Activated CD8-positive, alpha-beta memory T cell treated with anti-CD3 and anti-CD28 coated beads, Interleukin-2, amount 10 ng/mL, durations not matched to agents 7 days and 5 days (primary cell): ENCODE data around the gene ENTREP1. TPM values are rescaled to one million over a fixed set of nuclear protein-coding genes. Genes with fewer than 3 reads are reported as not detected.

Experiments used
- ATAC-seq: fragments of 150-1000 bp; cut with Tn5 transposase; one replicate; pipeline ENCODE4 v1.10.0; 2021; ENCODE audit warnings: moderate library complexity
- CTCF ChIA-PET: fragments of 350-600 bp; sonication (Branson Sonifier 250); formaldehyde crosslinking; loops from one replicate; lab custom pipeline; 2021; ENCODE audit warnings: antibody characterized with exemption; lab: Charles Lee
- DNase-seq: peaks from one replicate; pipeline ENCODE4 v3.0.0-alpha.2; 2020
- H3K27ac Mint-ChIP-seq: one replicate; pipeline ENCODE4 v1.8.0; 2021; ENCODE audit warnings: mild to moderate bottlenecking, mixed read lengths
- H3K27me3 Mint-ChIP-seq: one replicate; pipeline ENCODE4 v1.8.0; 2021; ENCODE audit warnings: mixed read lengths
- H3K36me3 Mint-ChIP-seq: one replicate; pipeline ENCODE4 v1.8.0; 2021; ENCODE audit warnings: mild to moderate bottlenecking, mixed read lengths
- H3K4me1 Mint-ChIP-seq: one replicate; pipeline ENCODE4 v1.8.0; 2021; ENCODE audit warnings: mixed read lengths
- H3K4me3 Mint-ChIP-seq: one replicate; pipeline ENCODE4 v1.8.0; 2021; ENCODE audit warnings: mild to moderate bottlenecking, moderate library complexity, mixed read lengths
- H3K9me3 Mint-ChIP-seq: one replicate; pipeline ENCODE4 v1.8.0; 2022; ENCODE audit warnings: low read depth, mixed read lengths
- total RNA-seq, 2 experiments: library from RNA; stranded (reverse); gene quantifications; one replicate each; pipeline ENCODE4 v1.2.3, GENCODE V29; 2021

ENTREP1 gene, protein sequence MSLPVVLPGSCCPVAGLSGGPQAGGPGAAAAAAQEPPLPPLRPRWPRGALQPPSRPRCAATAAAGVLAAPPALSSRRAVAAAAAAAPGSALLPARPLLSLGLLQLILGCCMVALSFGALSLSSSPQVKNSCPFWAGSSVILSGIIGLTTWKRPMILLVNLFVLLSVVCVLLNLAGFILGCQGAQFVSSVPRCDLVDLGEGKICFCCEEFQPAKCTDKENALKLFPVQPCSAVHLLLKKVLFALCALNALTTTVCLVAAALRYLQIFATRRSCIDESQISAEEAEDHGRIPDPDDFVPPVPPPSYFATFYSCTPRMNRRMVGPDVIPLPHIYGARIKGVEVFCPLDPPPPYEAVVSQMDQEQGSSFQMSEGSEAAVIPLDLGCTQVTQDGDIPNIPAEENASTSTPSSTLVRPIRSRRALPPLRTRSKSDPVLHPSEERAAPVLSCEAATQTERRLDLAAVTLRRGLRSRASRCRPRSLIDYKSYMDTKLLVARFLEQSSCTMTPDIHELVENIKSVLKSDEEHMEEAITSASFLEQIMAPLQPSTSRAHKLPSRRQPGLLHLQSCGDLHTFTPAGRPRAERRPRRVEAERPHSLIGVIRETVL
- total RNA-seq, result not detected

- no peaks in the 10 kb centered on the region for H3K36me3 Mint-ChIP-seq
- CTCF ChIA-PET, result no interaction called here
- peaks cover 55% of the 10 kb centered on the region for H3K27me3 Mint-ChIP-seq
- H3K27ac Mint-ChIP-seq, result no peak within 1 kb of the TSS
- H3K4me3 Mint-ChIP-seq, result peak within 1 kb of the TSS; percentile 32
- ATAC-seq, result peak; percentile 23
- no peaks in the 10 kb centered on the region for H3K9me3 Mint-ChIP-seq
- no peak for DNase-seq
- peaks cover 4% of the 10 kb centered on the region for H3K4me1 Mint-ChIP-seq
Measured at GRCh38 chr9:69324549-69325401, at the start of gene ENTREP1. Gene ENTREP1, plus strand, starts transcription at chr9:69325215. Its CDS starts 95 bp downstream, at chr9:69325310.

DNA sequence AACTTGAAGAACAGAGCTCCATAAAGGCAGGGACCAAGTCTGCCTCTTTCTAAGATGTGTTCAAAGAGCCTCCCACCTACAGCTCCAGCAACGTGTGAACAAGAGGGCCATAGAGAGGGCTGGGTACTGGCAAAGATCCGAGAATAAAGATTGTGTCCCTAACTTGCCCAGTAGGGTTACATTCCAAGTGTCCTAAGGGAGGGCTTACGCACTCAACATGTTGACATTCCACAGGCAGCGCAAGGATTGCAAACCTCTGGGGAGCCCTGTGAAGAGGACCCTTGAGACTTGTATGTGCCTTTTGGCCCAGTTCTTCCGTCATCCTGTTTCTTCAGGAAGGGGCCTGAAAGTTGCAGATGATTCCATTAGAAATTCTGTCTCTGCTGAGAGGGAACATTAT, 48.2 kb upstream of the ENTREP1 start:
- H3K4me1 Mint-ChIP-seq, result peaks cover 2% of the 10 kb centered on the region
- CTCF ChIA-PET, result no interaction called here
- H3K27me3 Mint-ChIP-seq, result peaks cover 6% of the 10 kb centered on the region
- no peak for ATAC-seq
- H3K9me3 Mint-ChIP-seq, result peaks cover 14% of the 10 kb centered on the region
- H3K4me3 Mint-ChIP-seq, result no peak overlapping the region
- no peak overlapping the region for H3K27ac Mint-ChIP-seq
- no peaks in the 10 kb centered on the region for H3K36me3 Mint-ChIP-seq
- DNase-seq, result no peak

GRCh38 chr9:69279084-69279731, 45.8 kb upstream of the ENTREP1 start:
- H3K4me1 Mint-ChIP-seq, result peaks cover 2% of the 10 kb centered on the region
- H3K36me3 Mint-ChIP-seq, result no peaks in the 10 kb centered on the region
- H3K27me3 Mint-ChIP-seq, result peaks cover 9% of the 10 kb centered on the region
- no peak overlapping the region for H3K27ac Mint-ChIP-seq
- ATAC-seq, result no peak
- DNase-seq, result no peak
- CTCF ChIA-PET, result no interaction called here
- H3K4me3 Mint-ChIP-seq, result no peak overlapping the region
- H3K9me3 Mint-ChIP-seq, result peaks cover 17% of the 10 kb centered on the region

- Mint-ChIP-seq H3K36me3 (no peaks in the 10 kb centered on the region), H3K27ac (no peak overlapping the region), H3K27me3 (peaks cover 10% of the 10 kb centered on the region), H3K4me1 (peaks cover 2% of the 10 kb centered on the region), H3K4me3 (no peak overlapping the region), H3K9me3 (peaks cover 17% of the 10 kb centered on the region)
- CTCF ChIA-PET, result no interaction called here
- no peak for ATAC-seq
- no peak for DNase-seq
Measured at GRCh38 chr9:69279733-69280132, 45.3 kb upstream of the ENTREP1 start.

DNA sequence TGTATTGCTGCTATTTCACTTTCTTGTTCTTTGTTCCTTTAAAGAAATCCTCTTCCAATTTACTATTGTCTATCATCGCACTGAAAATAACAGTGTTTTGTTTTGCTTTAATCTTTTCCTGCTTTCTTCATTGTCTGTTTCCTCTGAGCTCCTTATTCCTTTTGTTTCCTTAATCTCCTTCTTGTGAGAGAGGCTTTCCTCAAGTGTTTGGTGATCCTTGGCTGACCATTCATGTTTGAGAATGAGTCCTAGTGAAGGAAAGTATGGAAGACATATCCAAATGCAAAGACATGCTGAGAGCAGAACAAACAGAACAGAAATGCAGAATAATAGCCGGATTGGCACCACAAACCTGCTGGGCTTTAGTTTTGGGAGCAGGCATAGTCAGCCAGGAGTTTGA, 42.0 kb upstream of the ENTREP1 start:
- no peaks in the 10 kb centered on the region for H3K36me3 Mint-ChIP-seq
- H3K27me3 Mint-ChIP-seq, result peaks cover 18% of the 10 kb centered on the region
- peaks cover 9% of the 10 kb centered on the region for H3K9me3 Mint-ChIP-seq
- no peak overlapping the region for H3K4me3 Mint-ChIP-seq
- ATAC-seq (no peak), DNase-seq (no peak)
- H3K27ac Mint-ChIP-seq, result no peak overlapping the region
- CTCF ChIA-PET, result no interaction called here
- H3K4me1 Mint-ChIP-seq, result peaks cover 2% of the 10 kb centered on the region

GRCh38 chr9:69292078-69292477, 32.9 kb upstream of the ENTREP1 start:
- ATAC-seq (no peak), DNase-seq (no peak)
- CTCF ChIA-PET, result no interaction called here
- H3K27ac Mint-ChIP-seq, result no peak overlapping the region
- peaks cover 7% of the 10 kb centered on the region for H3K27me3 Mint-ChIP-seq
- H3K4me1 Mint-ChIP-seq, result no peaks in the 10 kb centered on the region
- no peaks in the 10 kb centered on the region for H3K36me3 Mint-ChIP-seq
- H3K4me3 Mint-ChIP-seq, result no peak overlapping the region
- H3K9me3 Mint-ChIP-seq, result no peaks in the 10 kb centered on the region

DNA sequence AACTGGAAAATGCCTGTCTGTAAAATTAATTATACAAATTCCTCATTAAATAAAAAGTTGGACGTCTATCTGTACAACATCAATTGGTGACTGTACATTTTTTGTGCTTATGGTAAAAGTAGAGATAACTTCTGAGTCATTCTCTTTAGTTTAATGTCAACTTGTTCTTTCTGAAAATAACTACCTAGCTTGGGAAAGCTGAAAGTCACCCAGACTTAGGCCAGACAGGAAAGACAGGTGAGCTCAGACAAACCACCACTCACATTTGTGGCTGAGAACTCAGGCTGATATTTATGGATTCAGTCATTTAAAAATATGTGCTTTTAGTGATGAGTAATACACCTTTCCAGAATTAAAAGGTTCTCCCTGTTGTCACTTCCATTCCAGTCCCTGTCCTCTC, 31.9 kb upstream of the ENTREP1 start:
- Mint-ChIP-seq H3K27me3 (peaks cover 9% of the 10 kb centered on the region), H3K36me3 (no peaks in the 10 kb centered on the region), H3K27ac (no peak overlapping the region), H3K4me1 (no peaks in the 10 kb centered on the region), H3K9me3 (no peaks in the 10 kb centered on the region), H3K4me3 (no peak overlapping the region)
- DNase-seq (no peak), ATAC-seq (no peak)
- CTCF ChIA-PET, result no interaction called here

- Mint-ChIP-seq H3K27me3 (peaks cover 15% of the 10 kb centered on the region), H3K9me3 (no peaks in the 10 kb centered on the region), H3K4me3 (no peak overlapping the region), H3K27ac (no peak overlapping the region), H3K36me3 (no peaks in the 10 kb centered on the region), H3K4me1 (no peaks in the 10 kb centered on the region)
- DNase-seq (no peak), ATAC-seq (no peak)
- CTCF ChIA-PET, result no interaction called here
Measured at GRCh38 chr9:69295872-69296552, 29.0 kb upstream of the ENTREP1 start.

GRCh38 chr9:69297300-69297980, 27.6 kb upstream of the ENTREP1 start:
- CTCF ChIA-PET, result no interaction called here
- H3K36me3 Mint-ChIP-seq, result no peaks in the 10 kb centered on the region
- H3K27ac Mint-ChIP-seq, result no peak overlapping the region
- H3K4me1 Mint-ChIP-seq, result no peaks in the 10 kb centered on the region
- ATAC-seq (no peak), DNase-seq (no peak)
- H3K4me3 Mint-ChIP-seq, result no peak overlapping the region
- H3K27me3 Mint-ChIP-seq, result peaks cover 15% of the 10 kb centered on the region
- no peaks in the 10 kb centered on the region for H3K9me3 Mint-ChIP-seq

GRCh38 chr9:69299315-69299714, 25.7 kb upstream of the ENTREP1 start:
- ATAC-seq, result no peak
- H3K27ac Mint-ChIP-seq, result no peak overlapping the region
- CTCF ChIA-PET, result no interaction called here
- no peaks in the 10 kb centered on the region for H3K4me1 Mint-ChIP-seq
- no peak for DNase-seq
- H3K27me3 Mint-ChIP-seq, result peaks cover 22% of the 10 kb centered on the region
- H3K4me3 Mint-ChIP-seq, result no peak overlapping the region
- no peaks in the 10 kb centered on the region for H3K9me3 Mint-ChIP-seq
- no peaks in the 10 kb centered on the region for H3K36me3 Mint-ChIP-seq

DNA sequence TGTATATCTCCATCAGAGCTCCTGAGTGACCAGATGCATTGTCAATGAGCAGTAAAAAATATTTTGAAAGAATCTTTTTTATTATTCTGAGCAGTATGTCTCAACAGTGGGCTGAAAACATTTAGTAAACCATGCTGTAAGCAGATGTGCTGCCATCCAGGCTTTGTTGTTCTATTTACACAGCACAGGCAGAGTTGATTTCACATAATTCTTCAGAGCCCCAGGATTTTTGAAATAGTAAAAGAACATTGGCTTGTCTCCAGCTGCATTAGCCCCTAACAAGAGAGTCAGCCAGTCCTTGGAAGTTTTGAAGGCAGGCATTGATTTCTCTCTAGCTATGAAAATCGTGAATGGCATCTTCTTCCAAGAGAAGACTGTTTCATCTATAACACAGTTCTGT, 25.2 kb upstream of the ENTREP1 start:
- Mint-ChIP-seq H3K36me3 (no peaks in the 10 kb centered on the region), H3K27ac (no peak overlapping the region), H3K9me3 (no peaks in the 10 kb centered on the region), H3K27me3 (peaks cover 20% of the 10 kb centered on the region), H3K4me3 (no peak overlapping the region), H3K4me1 (no peaks in the 10 kb centered on the region)
- CTCF ChIA-PET, result no interaction called here
- ATAC-seq (no peak), DNase-seq (no peak)

DNA sequence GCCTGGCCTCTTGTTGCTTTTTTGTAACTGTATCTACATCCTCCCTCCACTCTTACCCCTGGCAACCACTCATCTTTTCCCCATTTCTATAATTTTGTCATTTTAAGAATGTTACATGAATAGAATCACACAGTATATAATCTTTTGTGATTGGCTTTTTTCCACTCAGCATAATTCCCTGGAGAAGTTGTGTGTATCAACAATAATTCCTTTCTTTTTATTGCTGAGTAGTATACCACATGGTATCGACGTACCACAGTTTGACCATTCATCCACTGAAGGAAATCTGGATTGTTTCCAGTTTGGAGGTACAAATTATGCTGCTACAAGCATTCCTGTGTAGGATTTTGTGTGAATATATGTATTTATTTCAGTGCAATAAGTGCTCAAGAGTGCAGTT, 21.7 kb upstream of the ENTREP1 start:
- Mint-ChIP-seq H3K27ac (no peak overlapping the region), H3K27me3 (peaks cover 20% of the 10 kb centered on the region), H3K4me1 (no peaks in the 10 kb centered on the region), H3K4me3 (no peak overlapping the region), H3K36me3 (no peaks in the 10 kb centered on the region), H3K9me3 (no peaks in the 10 kb centered on the region)
- DNase-seq, result no peak
- ATAC-seq, result no peak
- CTCF ChIA-PET, result no interaction called here
